ENCODE measurements around the gene DECR2. TPM values are rescaled to one million over a fixed set of nuclear protein-coding genes. Genes with fewer than 3 reads are reported as not detected.

Gene DECR2
- total RNA-seq, 1 experiment from 2014 or later, result 52.6 TPM

- intact Hi-C loops (cut with micrococcal nuclease; ENCODE audit: unreplicated experiment), result no loop called here
- POLR2A ChIA-PET, result no interaction called here
- H3K36me3 Mint-ChIP-seq (ENCODE audit: insufficient read depth, unreplicated experiment), result peaks cover 42% of the 10 kb centered on the region
- DNase-seq, result no peak
- TF ChIP-seq, protein P1, sequence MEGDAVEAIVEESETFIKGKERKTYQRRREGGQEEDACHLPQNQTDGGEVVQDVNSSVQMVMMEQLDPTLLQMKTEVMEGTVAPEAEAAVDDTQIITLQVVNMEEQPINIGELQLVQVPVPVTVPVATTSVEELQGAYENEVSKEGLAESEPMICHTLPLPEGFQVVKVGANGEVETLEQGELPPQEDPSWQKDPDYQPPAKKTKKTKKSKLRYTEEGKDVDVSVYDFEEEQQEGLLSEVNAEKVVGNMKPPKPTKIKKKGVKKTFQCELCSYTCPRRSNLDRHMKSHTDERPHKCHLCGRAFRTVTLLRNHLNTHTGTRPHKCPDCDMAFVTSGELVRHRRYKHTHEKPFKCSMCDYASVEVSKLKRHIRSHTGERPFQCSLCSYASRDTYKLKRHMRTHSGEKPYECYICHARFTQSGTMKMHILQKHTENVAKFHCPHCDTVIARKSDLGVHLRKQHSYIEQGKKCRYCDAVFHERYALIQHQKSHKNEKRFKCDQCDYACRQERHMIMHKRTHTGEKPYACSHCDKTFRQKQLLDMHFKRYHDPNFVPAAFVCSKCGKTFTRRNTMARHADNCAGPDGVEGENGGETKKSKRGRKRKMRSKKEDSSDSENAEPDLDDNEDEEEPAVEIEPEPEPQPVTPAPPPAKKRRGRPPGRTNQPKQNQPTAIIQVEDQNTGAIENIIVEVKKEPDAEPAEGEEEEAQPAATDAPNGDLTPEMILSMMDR (IDR thresholded peaks at IDR 0.05; ENCODE audit: insufficient read depth in 1 of 2, low read depth in 1 of 2, low read length in 1 of 2, severe bottlenecking in 1 of 2, unreplicated experiment in 1 of 2), result no peak
- Histone ChIP-seq H3K27me3 (replicated peaks; ENCODE audit: control insufficient read depth, insufficient read depth, low read length) (no peaks in the 10 kb centered on the region), H3K4me3 (ENCODE audit: low read depth, low read length) (no peak overlapping the region), H3K36me3 (ENCODE audit: control insufficient read depth, insufficient read depth, low read length) (peaks cover 2% of the 10 kb centered on the region), H3K9me3 (no peaks in the 10 kb centered on the region), H3K4me1 (no peaks in the 10 kb centered on the region)
- H3K27me3 Mint-ChIP-seq (ENCODE audit: insufficient read depth, unreplicated experiment), result no peaks in the 10 kb centered on the region
- BruUV-seq (replicated peaks), result no TSS peak
- no peak overlapping the region for H3K27ac Mint-ChIP-seq (ENCODE audit: unreplicated experiment)
- H3K9me3 Mint-ChIP-seq (ENCODE audit: unreplicated experiment), result no peaks in the 10 kb centered on the region
- CTCF ChIA-PET, result no interaction called here
- peak overlapping the region; percentile 91 for H3K4me3 Mint-ChIP-seq (ENCODE audit: unreplicated experiment)
- H3K4me1 Mint-ChIP-seq (ENCODE audit: low read depth, unreplicated experiment), result no peaks in the 10 kb centered on the region
Measured at GRCh38 chr16:369275-369865, 32.3 kb upstream of the DECR2 start.

DNA sequence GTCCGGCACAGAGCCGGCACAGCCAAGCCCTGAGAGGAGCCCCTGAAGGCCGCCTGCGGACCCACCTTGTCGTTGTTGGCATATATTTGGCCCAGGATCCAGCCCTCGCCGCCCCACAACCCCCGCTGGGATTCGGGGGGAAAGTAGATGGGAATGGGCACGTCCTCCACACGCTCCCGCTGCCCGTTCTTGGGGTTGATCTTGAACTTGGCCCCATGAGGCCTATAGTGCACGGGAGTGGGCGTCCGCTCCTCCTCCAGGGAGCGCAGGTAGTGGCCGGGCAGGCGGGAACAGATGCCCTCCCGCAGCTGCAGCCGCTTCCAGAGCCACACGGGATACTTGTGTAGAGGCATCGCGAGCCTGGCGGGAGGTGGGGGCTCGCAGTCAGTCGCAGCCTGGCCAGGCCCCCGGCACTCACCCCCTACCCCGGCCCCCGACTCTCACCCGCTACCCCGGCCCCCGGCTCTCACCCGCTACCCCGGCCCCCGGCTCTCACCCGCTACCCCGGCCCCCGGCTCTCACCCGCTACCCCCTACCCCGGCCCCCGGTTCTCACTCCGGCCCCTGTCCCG is 31.7 kb upstream of the DECR2 start:
- no peaks in the 10 kb centered on the region for H3K4me1 ChIP-seq
- no peak for DNase-seq
- BruUV-seq (replicated peaks), result no TSS peak
- peaks cover 2% of the 10 kb centered on the region for H3K36me3 ChIP-seq (ENCODE audit: control insufficient read depth, insufficient read depth, low read length)
- intact Hi-C loops (cut with micrococcal nuclease; ENCODE audit: unreplicated experiment), result no loop called here
- TF ChIP-seq, protein P1 (IDR thresholded peaks at IDR 0.05; ENCODE audit: insufficient read depth in 1 of 2, low read depth in 1 of 2, low read length in 1 of 2, severe bottlenecking in 1 of 2, unreplicated experiment in 1 of 2), result no peak
- ChIA-PET POLR2A (interaction anchor here (0.5 to 0.8 kb wide), 3 partner anchors 17 to 1123 kb away, joined by 3 to 5 read pairs (median 3); no protein-coding TSS in a partner anchor), CTCF (interaction anchor here (1.0 to 1.4 kb wide), 2 partner anchors 8 to 17 kb away, joined by 4 to 6 read pairs; partner anchors contain the start of gene AXIN1)
- peaks cover 42% of the 10 kb centered on the region for H3K36me3 Mint-ChIP-seq (ENCODE audit: insufficient read depth, unreplicated experiment)
- H3K27me3 ChIP-seq (replicated peaks; ENCODE audit: control insufficient read depth, insufficient read depth, low read length), result no peaks in the 10 kb centered on the region
- H3K9me3 ChIP-seq, result no peaks in the 10 kb centered on the region
- peak overlapping the region; percentile 91 for H3K4me3 Mint-ChIP-seq (ENCODE audit: unreplicated experiment)
- no peaks in the 10 kb centered on the region for H3K27me3 Mint-ChIP-seq (ENCODE audit: insufficient read depth, unreplicated experiment)
- H3K4me1 Mint-ChIP-seq (ENCODE audit: low read depth, unreplicated experiment), result no peaks in the 10 kb centered on the region
- H3K4me3 ChIP-seq (ENCODE audit: low read depth, low read length), result peak overlapping the region; percentile 38
- H3K9me3 Mint-ChIP-seq (ENCODE audit: unreplicated experiment), result no peaks in the 10 kb centered on the region
- peak overlapping the region; percentile 96 for H3K27ac Mint-ChIP-seq (ENCODE audit: unreplicated experiment)

DNA sequence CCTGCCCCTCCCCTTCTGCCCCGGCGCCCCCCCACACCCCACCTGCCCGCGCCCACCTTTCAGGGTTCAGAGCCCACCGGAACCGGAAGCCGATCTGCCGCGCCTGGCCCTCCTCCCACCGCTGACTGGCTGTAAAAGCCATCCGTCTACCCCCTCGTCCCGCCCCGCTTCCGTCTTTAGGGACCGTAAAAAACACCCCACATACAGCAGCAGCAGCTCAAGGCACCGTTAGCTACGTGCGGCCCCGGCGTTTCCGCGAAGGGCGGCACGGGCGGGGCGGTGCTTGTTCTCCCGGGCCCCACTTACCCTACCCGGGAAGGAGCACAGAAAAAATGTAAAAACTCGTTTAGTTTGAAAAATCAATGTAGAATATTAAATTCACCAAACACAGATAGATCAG is 31.2 kb upstream of the DECR2 start, which contains the start of gene MRPL28:
MRPL28 (minus strand) TSS at position 96 of the 400 bp plus-strand sequence. CDS start 320 bp downstream, outside the sequence.
- H3K36me3 Mint-ChIP-seq (ENCODE audit: insufficient read depth, unreplicated experiment), result peaks cover 42% of the 10 kb centered on the region
- BruUV-seq (replicated peaks), result no TSS peak
- CTCF ChIA-PET, result interaction anchor here (0.8 to 1.4 kb wide), 4 partner anchors 8 to 263 kb away, joined by 3 to 6 read pairs (median 4); partner anchors contain the start of gene AXIN1
- Histone ChIP-seq H3K27me3 (replicated peaks; ENCODE audit: control insufficient read depth, insufficient read depth, low read length) (no peaks in the 10 kb centered on the region), H3K4me3 (ENCODE audit: low read depth, low read length) (peak within 1 kb of the TSS; percentile 38), H3K36me3 (ENCODE audit: control insufficient read depth, insufficient read depth, low read length) (peaks cover 2% of the 10 kb centered on the region), H3K4me1 (no peaks in the 10 kb centered on the region), H3K9me3 (no peaks in the 10 kb centered on the region)
- TF ChIP-seq, protein P1 (IDR thresholded peaks at IDR 0.05; ENCODE audit: insufficient read depth in 1 of 2, low read depth in 1 of 2, low read length in 1 of 2, severe bottlenecking in 1 of 2, unreplicated experiment in 1 of 2), result no peak
- no peaks in the 10 kb centered on the region for H3K27me3 Mint-ChIP-seq (ENCODE audit: insufficient read depth, unreplicated experiment)
- peak within 1 kb of the TSS; percentile 96 for H3K27ac Mint-ChIP-seq (ENCODE audit: unreplicated experiment)
- H3K4me3 Mint-ChIP-seq (ENCODE audit: unreplicated experiment), result peak within 1 kb of the TSS; percentile 91
- no peaks in the 10 kb centered on the region for H3K4me1 Mint-ChIP-seq (ENCODE audit: low read depth, unreplicated experiment)
- no peaks in the 10 kb centered on the region for H3K9me3 Mint-ChIP-seq (ENCODE audit: unreplicated experiment)
- POLR2A ChIA-PET, result interaction anchor here (0.5 to 0.8 kb wide), 4 partner anchors 17 to 1122 kb away, joined by 3 to 5 read pairs (median 4); no protein-coding TSS in a partner anchor
- peak; percentile 92 to 93 for DNase-seq
- intact Hi-C loops (cut with micrococcal nuclease; ENCODE audit: unreplicated experiment), result no loop called here
